GM21723 (cell line): ENCODE data around the gene MEST.
"Not testable (repeated sequence)": the region's sequence is repeated elsewhere in the genome, so short reads cannot be mapped to it uniquely, and the experiment has no call there.

Experiments used
- ATAC-seq: cut with Tn5 transposase; IDR thresholded peaks from one replicate; pipeline ENCODE4 v1.9.1; 2021; ENCODE audit warnings: mild to moderate bottlenecking, moderate library complexity; ENCODE audit not compliant: unreplicated experiment

Gene MEST

DNA sequence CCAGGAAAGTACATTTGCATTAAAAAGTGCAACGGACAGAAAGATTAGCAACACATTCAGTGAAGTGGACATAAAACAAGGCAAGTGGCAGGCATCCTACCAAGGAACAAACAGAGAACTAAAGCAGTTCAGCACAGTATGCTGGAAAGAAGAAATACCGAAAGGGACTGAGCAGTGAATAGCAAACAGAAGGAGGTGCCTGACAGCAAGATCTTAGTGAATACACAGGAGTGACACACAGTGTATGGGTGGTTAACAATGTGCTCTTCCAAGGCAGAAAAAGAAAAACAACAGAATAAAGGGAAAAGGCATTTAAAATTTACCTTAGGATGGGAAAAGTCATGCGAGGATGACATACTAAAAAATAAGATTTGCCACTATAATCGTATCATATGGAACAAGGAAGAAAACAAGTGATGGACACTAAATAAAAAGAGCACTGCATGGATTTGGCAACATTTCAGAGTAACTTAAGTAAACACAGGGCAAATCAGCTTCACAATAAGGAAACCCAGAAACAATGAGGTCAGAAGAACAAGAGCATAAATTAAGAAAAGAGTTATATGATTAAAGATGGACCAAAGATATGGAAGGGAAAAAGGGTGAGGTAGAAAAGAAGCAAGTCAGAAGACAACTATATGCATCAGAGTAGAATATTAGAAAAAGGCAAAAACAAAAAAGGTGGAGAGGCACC lies 29.5 kb downstream of the MEST start:
- ATAC-seq = no peak

DNA sequence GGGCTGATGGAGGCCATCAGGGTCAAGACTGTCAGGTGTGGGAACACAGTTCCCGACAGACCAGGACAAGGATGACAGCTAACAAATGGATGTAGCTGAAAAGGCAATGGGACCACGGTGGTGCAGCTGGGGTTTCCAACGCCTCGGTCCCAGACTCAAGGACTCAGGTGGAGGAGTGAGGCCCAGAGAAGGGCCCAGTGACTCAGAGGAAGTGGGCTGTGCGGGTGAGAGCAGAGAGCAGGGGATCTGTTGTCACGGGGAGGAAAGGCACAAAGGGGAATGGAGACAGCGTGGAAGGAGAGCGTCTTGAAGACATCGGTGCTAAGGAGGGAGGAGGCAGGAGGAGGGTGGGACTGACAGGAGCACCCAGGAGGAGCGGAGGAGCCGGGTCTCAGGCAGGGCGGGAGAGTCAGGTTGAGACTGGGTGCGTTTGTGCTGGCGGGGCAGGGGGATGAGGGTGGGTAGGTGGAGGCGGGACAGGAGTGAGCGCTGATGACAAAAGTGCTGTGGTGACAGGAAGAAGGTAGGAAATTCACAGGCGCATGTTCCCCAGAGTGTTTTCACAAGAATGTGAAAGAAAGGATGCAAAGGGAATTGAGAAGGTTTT lies 31.7 kb downstream of the MEST start:
- not testable (repeated sequence) for ATAC-seq

GRCh38 chr7:130524628-130525027 lies 32.7 kb downstream of the MEST start:
- ATAC-seq = no peak

GRCh38 chr7:130527752-130528355 lies 36.0 kb downstream of the MEST start:
- ATAC-seq = not testable (repeated sequence)

- ATAC-seq = no peak
Measured at GRCh38 chr7:130529417-130529816, 37.5 kb downstream of the MEST start.

GRCh38 chr7:130537894-130538293 lies 46.0 kb downstream of the MEST start:
- ATAC-seq = not testable (repeated sequence)

- ATAC-seq = not testable (repeated sequence)
Measured at GRCh38 chr7:130541287-130541686, 49.4 kb downstream of the MEST start.

- not testable (repeated sequence) for ATAC-seq
Measured at GRCh38 chr7:130542297-130542696, 50.4 kb downstream of the MEST start.

DNA sequence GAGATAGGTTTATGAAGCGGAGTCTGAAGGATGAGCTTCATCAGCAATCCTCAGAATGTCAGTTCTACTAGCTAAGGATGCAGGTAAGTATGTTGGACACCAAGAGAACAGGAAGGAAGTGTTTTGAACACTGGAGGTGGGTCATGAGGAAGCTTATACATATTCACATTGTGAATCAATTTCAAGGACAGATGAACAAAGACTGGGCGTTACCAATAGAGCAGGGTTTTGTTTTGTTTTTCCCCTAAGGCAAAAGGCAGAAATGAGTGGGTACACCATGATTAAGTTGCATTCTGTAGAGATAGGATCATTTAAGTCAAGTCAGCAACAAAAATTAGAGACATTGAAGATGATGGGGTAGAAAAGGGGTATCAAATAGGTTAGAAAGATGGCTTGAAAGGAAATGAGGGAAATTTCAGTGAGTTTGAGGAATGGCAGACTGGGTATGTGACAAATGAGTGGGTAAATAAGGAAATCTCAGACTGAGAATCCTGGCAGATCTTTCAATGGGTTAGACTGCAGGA lies 51.7 kb downstream of the MEST start:
- ATAC-seq = no peak

- no peak for ATAC-seq
Measured at GRCh38 chr7:130544356-130544755, 52.5 kb downstream of the MEST start.

DNA sequence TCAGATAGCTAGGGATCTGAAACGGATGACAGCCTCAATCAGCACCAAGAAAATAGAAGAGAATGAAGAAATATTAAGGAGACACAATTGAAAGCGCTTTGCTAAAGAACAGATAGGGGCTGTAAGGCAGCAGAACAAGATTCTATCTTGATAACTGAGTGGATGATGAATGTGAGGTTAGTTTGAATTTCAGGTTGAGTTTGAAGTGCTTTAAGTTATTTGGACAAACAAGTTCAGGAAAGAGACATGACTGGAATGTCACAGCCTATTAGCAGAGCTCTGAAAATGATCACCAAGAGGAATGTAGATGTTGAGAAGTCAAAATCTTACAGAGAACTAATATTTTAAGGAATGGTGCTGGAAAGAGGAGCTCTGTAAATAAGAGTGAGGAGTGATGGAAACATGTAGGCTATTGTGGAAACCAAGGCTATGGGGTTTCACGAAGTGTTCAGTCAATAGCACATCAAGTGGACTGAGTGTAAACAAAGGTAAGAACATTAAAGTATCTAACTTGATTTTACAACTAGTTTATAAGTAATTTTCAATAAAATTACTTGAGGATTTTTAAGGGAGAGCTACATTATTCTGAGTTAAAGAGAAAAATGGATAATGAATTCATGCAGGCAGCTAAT lies 61.6 kb downstream of the MEST start:
- no peak for ATAC-seq

- ATAC-seq = no peak
Measured at GRCh38 chr7:130554481-130554880, 62.6 kb downstream of the MEST start.
